ENCODE results near the gene ATP6AP1. TPM values are rescaled to one million over a fixed set of nuclear protein-coding genes. Genes with fewer than 3 reads are reported as not detected.

Gene ATP6AP1
- total and polyA plus RNA-seq, 9 of the 15 experiments (the other 6 are each of a cell fraction or from before 2014, with no cell fraction given), result 8.3 to 90.5 (median 52.9) TPM

- TF ChIP-seq ELK1 (CRISPR knock-in tag; IDR thresholded peaks at IDR 0.05) (no peak), MCM3 (IDR thresholded peaks at IDR 0.05) (no peak), CTCF (IDR thresholded peaks at IDR 0.05 in 2 of 3, conservative IDR thresholded peaks at IDR 0.05 in 1 of 3; ENCODE audit: insufficient read depth in 2 of 3, low read depth in 1 of 3, low read length in 3 of 3) (no peak), RBFOX2 (IDR thresholded peaks at IDR 0.05; ENCODE audit: low read depth, low read length) (peak; percentile 63), CEBPG (CRISPR knock-in tag; IDR thresholded peaks at IDR 0.05) (no peak), CEBPG (tag; conservative IDR thresholded peaks at IDR 0.05 in 1 of 2, IDR thresholded peaks at IDR 0.05 in 1 of 2) (no peak), CBX3 (IDR thresholded peaks at IDR 0.05; ENCODE audit: borderline replicate concordance in 1 of 2, low read length in 2 of 2) (no peak), CUX1 (CRISPR knock-in tag; IDR thresholded peaks at IDR 0.05) (no peak), ARID2 (IDR thresholded peaks at IDR 0.05) (no peak), EZH2 (IDR thresholded peaks at IDR 0.05; ENCODE audit: borderline replicate concordance, low read depth, low read length) (no peak), SMC3 (conservative IDR thresholded peaks at IDR 0.05; ENCODE audit: insufficient read depth, low read depth, low read length) (no peak), BRF1 (IDR thresholded peaks at IDR 0.05; ENCODE audit: borderline replicate concordance, extremely low read depth, insufficient read length) (no peak), ID3 (CRISPR knock-in tag; IDR thresholded peaks at IDR 0.05) (no peak), ID3 (tag; IDR thresholded peaks at IDR 0.05) (0 out of 2 replicates have a peak, but pooled peaks have one; percentile 44), HMGN3 (IDR thresholded peaks at IDR 0.05; ENCODE audit: borderline replicate concordance, extremely low read depth, insufficient read length, low read depth, low read length) (peak; percentile 21)
These were observed 15.7 kb downstream of the ATP6AP1 start, which contains the start of gene FAM50A (continued) for GRCh38 chrX:154443992-154444754.

All from K562 (cell line).